NCI-H2081 treated with DMSO at 0.1 percent for 48 hours (cell line): ENCODE data around the gene NOD2.

Source experiments
- DNase-seq: peaks from one replicate; lab custom pipeline; 2025; lab: John Stamatoyannopoulos, UW

The NOD2 gene

DNA sequence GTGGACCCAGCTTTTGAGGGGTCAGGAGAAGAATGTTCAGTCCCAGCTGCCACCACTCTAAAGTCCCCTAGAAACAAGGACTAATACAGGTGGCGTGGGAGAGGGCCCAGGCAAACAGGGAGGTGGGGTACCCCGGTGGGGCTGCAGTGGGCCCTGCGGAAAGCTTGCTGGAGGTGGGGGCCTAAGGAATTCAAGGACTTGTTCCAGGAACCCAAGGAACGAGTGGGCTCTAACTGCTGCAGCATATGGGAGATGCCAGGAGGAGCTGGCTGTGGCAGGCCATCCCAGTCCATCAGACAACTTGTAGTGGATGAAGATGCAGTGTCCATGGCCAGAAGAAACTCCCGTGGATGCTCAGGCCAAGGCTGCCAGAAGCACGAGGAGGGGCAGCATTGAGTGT, 22.9 kb upstream of the NOD2 start:
- DNase-seq = no peak

- no peak for DNase-seq
Measured at GRCh38 chr16:50671644-50672260, 21.7 kb upstream of the NOD2 start.

DNA sequence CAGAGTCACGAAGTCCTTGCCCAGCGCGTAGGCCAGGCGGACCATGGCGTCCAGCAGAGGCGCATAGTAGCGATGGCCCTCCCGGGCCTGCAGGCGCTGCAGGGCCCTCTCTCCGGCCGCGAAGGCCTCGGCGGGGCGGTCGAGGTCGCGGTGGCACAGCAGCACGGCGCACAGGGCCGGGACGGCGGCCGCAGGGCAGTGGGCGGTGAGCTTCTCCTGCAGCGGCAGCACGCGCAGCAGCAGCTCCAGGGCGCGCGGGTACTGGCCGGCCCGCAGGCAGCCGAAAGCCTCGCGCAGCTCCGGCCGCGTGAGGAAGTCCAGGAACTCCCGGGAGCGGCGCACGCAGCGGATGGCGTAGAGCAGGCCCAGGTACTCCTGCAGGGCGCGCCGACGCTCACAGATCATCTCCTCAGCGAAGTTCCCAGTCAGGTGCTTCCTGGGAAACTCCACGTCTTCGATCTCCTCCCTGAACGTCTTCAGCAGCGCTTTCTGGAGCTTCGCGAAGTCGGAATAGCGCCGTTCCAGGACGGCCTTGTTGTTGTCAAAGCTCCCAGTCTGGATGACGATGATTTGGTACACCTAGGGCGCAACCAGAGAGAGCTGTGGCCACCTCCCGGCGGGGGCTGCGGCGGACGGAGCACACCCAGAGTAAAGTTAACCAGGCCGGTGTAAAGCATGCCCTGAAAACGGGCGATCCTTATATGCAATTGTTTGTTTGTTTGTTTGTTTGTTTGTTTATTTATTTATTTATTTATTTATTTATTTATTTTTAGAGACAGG, 19.7 kb upstream of the NOD2 start:
- no peak for DNase-seq

- DNase-seq = no peak
Measured at GRCh38 chr16:50674831-50675230, 18.6 kb upstream of the NOD2 start.

- no peak for DNase-seq
Measured at GRCh38 chr16:50675686-50676610, 17.5 kb upstream of the NOD2 start.

DNA sequence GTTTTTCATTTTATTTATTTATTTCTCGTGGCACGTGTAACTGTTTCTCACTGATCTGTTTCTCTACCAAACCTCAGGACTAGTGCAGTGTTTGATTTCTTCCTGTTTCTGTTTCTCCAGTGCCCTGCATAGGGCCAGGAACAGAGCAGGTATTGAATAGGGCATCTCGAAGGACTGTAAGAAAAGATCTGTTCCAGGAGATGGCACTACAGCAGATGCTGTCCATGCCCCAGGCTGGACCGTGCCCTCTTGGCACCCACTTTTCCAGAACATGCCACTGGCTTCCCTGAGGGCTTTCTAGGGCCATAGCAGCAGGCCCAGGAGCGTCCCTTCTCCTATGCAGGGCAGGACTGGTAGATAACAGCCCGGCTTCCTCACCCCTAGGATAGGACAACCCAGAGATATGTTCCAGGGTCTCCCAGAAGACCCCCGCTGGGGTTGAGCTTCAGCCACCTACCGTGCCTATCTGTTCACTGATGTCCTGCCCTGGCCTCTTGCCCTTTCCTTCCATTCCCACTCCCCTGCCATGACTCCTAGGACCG, 16.7 kb upstream of the NOD2 start:
- no peak for DNase-seq

DNA sequence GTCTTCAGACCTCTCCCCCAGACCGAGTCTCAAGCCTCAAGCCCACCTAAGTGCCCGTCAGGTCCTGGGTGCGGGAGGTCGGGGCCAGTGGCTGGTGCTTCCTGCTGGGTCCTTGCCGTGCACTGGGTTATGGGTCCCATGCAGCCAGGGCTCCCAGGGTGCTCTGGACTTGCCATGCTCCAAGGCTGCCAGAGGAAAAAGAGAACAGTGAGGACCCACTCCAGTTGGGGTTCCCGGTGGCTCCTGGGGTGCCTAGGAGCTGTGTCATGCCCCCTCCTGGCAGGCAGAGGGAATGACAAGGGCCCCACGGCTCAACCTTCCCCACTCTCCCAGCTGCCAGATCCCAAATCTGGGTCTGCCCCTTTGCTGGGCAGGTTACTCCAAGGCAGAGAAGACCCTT, 16.1 kb upstream of the NOD2 start:
- no peak for DNase-seq

DNA sequence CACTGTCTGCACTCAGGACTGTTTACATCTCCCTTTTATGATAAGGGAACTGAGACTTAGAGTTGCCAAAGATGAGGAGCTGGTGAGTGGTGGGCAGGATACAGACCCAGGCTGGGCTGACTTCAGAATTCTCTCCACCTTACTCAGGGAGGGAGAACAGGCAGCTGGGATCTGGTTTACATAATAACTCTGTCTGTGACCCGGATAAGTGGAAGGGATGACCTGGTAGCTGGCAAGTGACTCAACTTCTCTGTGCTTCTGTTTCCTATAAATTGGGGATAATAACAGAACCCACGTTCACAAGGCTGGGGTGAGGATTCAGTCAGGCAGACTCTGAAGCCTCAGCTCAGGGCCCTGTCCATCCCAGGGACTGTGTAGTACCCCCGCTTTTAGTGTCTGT, 14.9 kb upstream of the NOD2 start:
- DNase-seq = no peak

- no peak for DNase-seq
Measured at GRCh38 chr16:50679266-50679665, 14.1 kb upstream of the NOD2 start.

- DNase-seq = no peak
Measured at GRCh38 chr16:50679676-50680555, 13.5 kb upstream of the NOD2 start.

- no peak for DNase-seq
Measured at GRCh38 chr16:50680556-50680893, 12.9 kb upstream of the NOD2 start.

DNA sequence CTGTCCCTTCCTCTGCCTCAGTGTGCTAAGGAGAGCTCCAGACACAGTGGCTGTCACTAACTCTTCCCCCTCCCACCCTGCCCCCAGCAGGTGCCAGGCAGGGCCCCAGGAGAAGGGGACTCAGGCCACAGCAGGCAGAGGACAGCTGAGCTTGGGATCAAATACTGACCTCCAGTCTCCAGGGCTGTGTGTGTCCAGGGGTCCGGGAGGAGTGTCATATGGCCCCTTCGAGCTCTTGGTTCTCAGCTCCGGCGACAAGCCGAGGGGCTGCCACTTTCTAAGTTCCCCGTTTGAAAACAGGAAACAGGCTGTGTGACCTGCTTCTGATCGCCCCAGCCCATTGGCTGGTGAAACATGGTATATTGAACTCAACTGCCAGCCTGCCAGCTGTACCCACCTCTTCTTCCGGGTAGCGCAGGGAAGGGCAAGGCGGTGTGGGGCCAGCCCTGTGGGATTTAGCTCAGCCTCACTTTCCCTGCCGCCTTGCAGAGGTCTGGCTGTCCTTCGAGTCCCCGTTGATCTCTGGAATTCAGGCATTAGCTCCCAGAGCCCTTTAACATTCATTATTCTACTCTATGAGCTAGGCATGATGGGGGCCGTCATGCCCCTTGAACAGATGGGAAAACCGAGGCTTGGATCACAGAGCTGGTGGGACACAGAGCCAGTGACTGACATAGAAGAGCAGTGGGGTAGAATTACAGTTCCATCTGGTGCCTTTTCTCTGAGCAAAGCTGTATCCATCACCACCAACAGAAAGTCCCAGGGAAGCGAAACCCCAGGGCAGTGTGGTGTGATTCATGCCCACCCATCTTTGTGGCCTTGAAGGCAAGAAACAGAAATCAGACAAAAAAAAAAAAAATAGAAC, 12.2 kb upstream of the NOD2 start, which contains the start of gene SNX20:
Gene SNX20, minus strand, starts transcription at position 292 of the 865 bp plus-strand sequence. CDS start 3,786 bp downstream, outside the sequence.
- no peak for DNase-seq

- no peak for DNase-seq
Measured at GRCh38 chr16:50683689-50684374, 9.6 kb upstream of the NOD2 start.

GRCh38 chr16:50684823-50685461, 8.5 kb upstream of the NOD2 start:
- no peak for DNase-seq

DNA sequence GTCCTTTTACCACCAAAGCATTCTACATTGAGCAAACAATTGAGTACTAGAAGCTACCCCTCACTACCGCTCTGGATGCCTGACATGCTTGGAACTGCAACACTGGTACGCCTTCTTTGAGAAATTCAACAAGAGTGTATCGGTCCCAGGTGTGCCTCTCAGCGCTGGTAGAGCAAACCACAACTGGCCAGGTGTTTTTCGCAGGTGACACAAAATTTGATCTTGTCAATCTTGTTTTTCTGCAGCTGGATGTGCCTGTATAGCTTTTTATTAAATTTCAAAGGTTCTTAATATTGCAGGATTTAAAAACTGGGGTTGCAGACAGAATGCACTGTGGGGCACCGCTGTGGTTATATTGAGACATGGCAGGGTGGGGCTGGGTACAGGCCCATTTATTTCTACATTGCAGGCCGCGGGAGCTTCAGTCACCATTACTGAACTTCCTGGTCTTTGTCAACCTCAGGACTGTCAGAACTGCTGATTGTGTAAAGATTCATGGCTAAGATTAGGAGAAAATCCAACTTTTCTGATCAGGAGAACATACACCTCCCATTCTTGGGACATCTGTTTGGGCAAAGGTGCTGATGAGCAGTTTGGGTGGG, 7.8 kb upstream of the NOD2 start:
- no peak for DNase-seq

- no peak for DNase-seq
Measured at GRCh38 chr16:50688083-50688482, 5.3 kb upstream of the NOD2 start.

DNA sequence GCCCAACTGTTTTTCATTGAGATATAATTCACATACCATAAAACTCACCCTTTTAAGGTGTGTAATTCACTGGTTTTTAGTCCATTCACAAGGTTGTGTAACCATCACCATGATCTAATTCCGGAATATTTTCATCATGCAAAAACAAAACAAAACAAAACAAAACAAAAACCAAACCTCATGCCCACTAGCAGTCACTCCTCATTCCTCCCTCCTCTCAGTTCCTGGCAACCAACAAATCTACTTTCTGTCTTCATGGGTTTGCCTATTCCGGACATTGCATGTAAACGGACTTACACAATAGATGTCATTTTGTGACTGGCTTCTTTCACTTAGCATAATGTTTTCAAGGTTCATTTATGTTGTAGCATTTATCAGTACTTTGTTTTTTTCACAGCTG, 4.5 kb upstream of the NOD2 start:
- DNase-seq = no peak

GRCh38 chr16:50690177-50690576, 3.2 kb upstream of the NOD2 start:
- no peak for DNase-seq

DNA sequence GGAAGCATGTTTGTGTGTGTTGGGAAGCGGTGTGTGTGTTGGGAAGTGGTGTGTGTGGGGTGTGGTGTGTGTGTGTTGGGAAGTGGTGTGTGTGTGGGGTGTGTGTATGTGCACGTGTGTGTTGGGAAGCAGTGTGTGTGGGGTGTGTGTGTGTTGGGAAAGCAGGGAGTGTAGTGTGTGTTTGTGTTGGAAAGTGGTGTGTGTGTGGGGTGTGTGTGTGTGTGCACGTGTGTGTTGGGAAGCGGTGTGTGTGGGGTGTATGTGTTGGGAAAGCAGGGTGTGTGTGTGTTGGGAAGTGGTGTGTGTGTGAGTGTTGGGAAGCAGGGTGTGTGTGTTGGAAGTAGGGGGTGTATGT, 785 bp upstream of the NOD2 start:
- no peak for DNase-seq
